SJCRH30 (cell line): ENCODE measurements around the gene KAZALD1. TPM values are rescaled to one million over a fixed set of nuclear protein-coding genes. Genes with fewer than 3 reads are reported as not detected.
A peak's percentile ranks its signal among the peaks of the same experiment; 100 is the strongest.

Source experiments
- DNase-seq, 2 experiments: peaks; one replicate each; pipeline ENCODE4 v3.0.0-alpha.2; 2015 to 2020
- H3K27ac ChIP-seq: fragments of 250-450 bp; sonication (Bioruptor Pico); 2 replicates; pipeline ENCODE4 v1.5.1; 2020; ENCODE audit warnings: mild to moderate bottlenecking, moderate library complexity
- H3K27me3 ChIP-seq: fragments of 250-450 bp; sonication (Bioruptor Pico); 2 replicates; pipeline ENCODE4 v1.5.1; 2020; ENCODE audit warnings: mild to moderate bottlenecking, moderate library complexity
- H3K36me3 ChIP-seq: fragments of 250-450 bp; sonication (Bioruptor Pico); 2 replicates; pipeline ENCODE4 v1.5.1; 2020; ENCODE audit warnings: mild to moderate bottlenecking, moderate library complexity
- H3K4me1 ChIP-seq: fragments of 250-450 bp; sonication (Bioruptor Pico); 2 replicates; pipeline ENCODE4 v1.5.1; 2020; ENCODE audit warnings: mild to moderate bottlenecking, moderate library complexity
- H3K4me3 ChIP-seq: fragments of 250-450 bp; sonication (Bioruptor Pico); 2 replicates; pipeline ENCODE4 v1.5.1; 2020; ENCODE audit warnings: mild to moderate bottlenecking, moderate library complexity
- H3K9me3 ChIP-seq: fragments of 250-450 bp; sonication (Bioruptor Pico); replicated peaks from 2 replicates; pipeline ENCODE4 v1.5.1; 2020; ENCODE audit warnings: mild to moderate bottlenecking, moderate library complexity
- total RNA-seq: library from RNA; depleted of rRNA; stranded (reverse); fragments of >200 nt; shearing (Covaris generic); gene quantifications from 2 replicates; pipeline ENCODE4 v1.2.3, GENCODE V29; 2014; rRNA removed

The KAZALD1 gene
- total RNA-seq, 1 experiment from 2014 or later: 58.1 TPM

- peaks cover 29% of the 10 kb centered on the region for H3K27me3 ChIP-seq
Observed at GRCh38 chr10:101097881-101098280, 36.1 kb downstream of the KAZALD1 start.

GRCh38 chr10:101099901-101100300, 38.1 kb downstream of the KAZALD1 start:
- H3K27me3 ChIP-seq: peaks cover 20% of the 10 kb centered on the region
- DNase-seq: no peak
- no peaks in the 10 kb centered on the region for H3K36me3 ChIP-seq

More at GRCh38 chr10:101097881-101098280, 36.1 kb downstream of the KAZALD1 start:
- DNase-seq: no peak
- H3K9me3 ChIP-seq: no peaks in the 10 kb centered on the region
- H3K27ac ChIP-seq: no peak overlapping the region
- no peaks in the 10 kb centered on the region for H3K36me3 ChIP-seq
- H3K4me3 ChIP-seq: no peak overlapping the region
- H3K4me1 ChIP-seq: no peaks in the 10 kb centered on the region

GRCh38 chr10:101101372-101101881, 39.6 kb downstream of the KAZALD1 start:
- DNase-seq: no peak
- no peaks in the 10 kb centered on the region for H3K9me3 ChIP-seq
- H3K4me3 ChIP-seq: no peak overlapping the region
- H3K27me3 ChIP-seq: peaks cover 23% of the 10 kb centered on the region
- no peaks in the 10 kb centered on the region for H3K36me3 ChIP-seq
- no peaks in the 10 kb centered on the region for H3K4me1 ChIP-seq
- H3K27ac ChIP-seq: no peak overlapping the region

More at GRCh38 chr10:101099901-101100300, 38.1 kb downstream of the KAZALD1 start:
- no peaks in the 10 kb centered on the region for H3K4me1 ChIP-seq
- H3K27ac ChIP-seq: no peak overlapping the region
- no peaks in the 10 kb centered on the region for H3K9me3 ChIP-seq
- no peak overlapping the region for H3K4me3 ChIP-seq

GRCh38 chr10:101103430-101103829, 41.6 kb downstream of the KAZALD1 start:
- DNase-seq: no peak
- Histone ChIP-seq H3K27me3 (peaks cover 36% of the 10 kb centered on the region), H3K4me1 (no peaks in the 10 kb centered on the region), H3K27ac (no peak overlapping the region), H3K4me3 (no peak overlapping the region), H3K9me3 (no peaks in the 10 kb centered on the region), H3K36me3 (no peaks in the 10 kb centered on the region)

GRCh38 chr10:101106351-101106750, 44.6 kb downstream of the KAZALD1 start:
- Histone ChIP-seq H3K4me3 (no peak overlapping the region), H3K9me3 (no peaks in the 10 kb centered on the region), H3K27me3 (peaks cover 49% of the 10 kb centered on the region), H3K4me1 (no peaks in the 10 kb centered on the region), H3K36me3 (no peaks in the 10 kb centered on the region), H3K27ac (no peak overlapping the region)
- no peak for DNase-seq

GRCh38 chr10:101107771-101108170, 46.0 kb downstream of the KAZALD1 start:
- Histone ChIP-seq H3K27ac (no peak overlapping the region), H3K9me3 (no peaks in the 10 kb centered on the region), H3K27me3 (peaks cover 47% of the 10 kb centered on the region), H3K4me1 (0 out of 2 replicates have a peak, but pooled peaks cover 1% of the 10 kb centered on the region), H3K4me3 (no peak overlapping the region), H3K36me3 (no peaks in the 10 kb centered on the region)
- DNase-seq: no peak

- Histone ChIP-seq H3K4me1 (0 out of 2 replicates have a peak, but pooled peaks cover 2% of the 10 kb centered on the region), H3K4me3 (no peak overlapping the region), H3K36me3 (no peaks in the 10 kb centered on the region), H3K27me3 (peaks cover 45% of the 10 kb centered on the region), H3K9me3 (no peaks in the 10 kb centered on the region), H3K27ac (no peak overlapping the region)
- no peak for DNase-seq
Observed at GRCh38 chr10:101110856-101111523, 49.2 kb downstream of the KAZALD1 start.

GRCh38 chr10:101111547-101111946, 49.8 kb downstream of the KAZALD1 start:
- Histone ChIP-seq H3K27ac (no peak overlapping the region), H3K4me1 (0 out of 2 replicates have a peak, but pooled peaks cover 2% of the 10 kb centered on the region), H3K9me3 (no peaks in the 10 kb centered on the region), H3K36me3 (no peaks in the 10 kb centered on the region), H3K4me3 (no peak overlapping the region), H3K27me3 (peaks cover 48% of the 10 kb centered on the region)
- DNase-seq: no peak

- Histone ChIP-seq H3K27me3 (peaks cover 40% of the 10 kb centered on the region), H3K4me1 (0 out of 2 replicates have a peak, but pooled peaks cover 2% of the 10 kb centered on the region), H3K36me3 (no peaks in the 10 kb centered on the region), H3K27ac (no peak overlapping the region), H3K4me3 (no peak overlapping the region), H3K9me3 (no peaks in the 10 kb centered on the region)
- peak in 1 of 2 experiments; percentile 30 for DNase-seq
Observed at GRCh38 chr10:101112799-101113594, 51.2 kb downstream of the KAZALD1 start.

GRCh38 chr10:101113890-101114403, 52.2 kb downstream of the KAZALD1 start:
- no peaks in the 10 kb centered on the region for H3K36me3 ChIP-seq
- peaks cover 32% of the 10 kb centered on the region for H3K27me3 ChIP-seq
- no peak overlapping the region for H3K27ac ChIP-seq

GRCh38 chr10:101114646-101115045, 52.9 kb downstream of the KAZALD1 start:
- no peaks in the 10 kb centered on the region for H3K9me3 ChIP-seq
- H3K27ac ChIP-seq: no peak overlapping the region
- H3K4me3 ChIP-seq: no peak overlapping the region
- DNase-seq: no peak
- 0 out of 2 replicates have a peak, but pooled peaks cover 2% of the 10 kb centered on the region for H3K4me1 ChIP-seq
- peaks cover 27% of the 10 kb centered on the region for H3K27me3 ChIP-seq
- no peaks in the 10 kb centered on the region for H3K36me3 ChIP-seq

More at GRCh38 chr10:101113890-101114403, 52.2 kb downstream of the KAZALD1 start:
- Histone ChIP-seq H3K9me3 (no peaks in the 10 kb centered on the region), H3K4me1 (0 out of 2 replicates have a peak, but pooled peaks cover 2% of the 10 kb centered on the region), H3K4me3 (no peak overlapping the region)
- no peak for DNase-seq

Other genes with a start within 250 kb of the KAZALD1 start
- 217 and 257 TPM in 2 replicates for gene SLF2, start 149.0 kb upstream of the KAZALD1 start, total RNA-seq
- 2.5 and 3.0 TPM in 2 replicates for gene SEMA4G, start 92.5 kb upstream of the KAZALD1 start, total RNA-seq
- 92.1 and 101 TPM in 2 replicates for gene MRPL43, start 74.5 kb upstream of the KAZALD1 start, total RNA-seq
- gene TWNK, start 74.4 kb upstream of the KAZALD1 start, total RNA-seq: 27.3 and 30.4 TPM in 2 replicates
- 229 and 239 TPM in 2 replicates for gene LZTS2, start 62.2 kb upstream of the KAZALD1 start, total RNA-seq
- 0.25 and 0.89 TPM in 2 replicates for gene PDZD7, start 30.9 kb upstream of the KAZALD1 start, total RNA-seq
- 14.3 and 15.3 TPM in 2 replicates for gene SFXN3, start 30.8 kb upstream of the KAZALD1 start, total RNA-seq
- gene TLX1, start 69.3 kb downstream of the KAZALD1 start, total RNA-seq: not detected in 2 replicates
- gene LBX1, start 167.5 kb downstream of the KAZALD1 start, total RNA-seq: 13.5 and 13.7 TPM in 2 replicates